ENCODE results near the gene DARS1. TPM values are rescaled to one million over a fixed set of nuclear protein-coding genes. Genes with fewer than 3 reads are reported as not detected.

Gene DARS1
- polyA plus RNA-seq, 1 of the 3 experiments (the other 2 are of a cell fraction), result 52.2 TPM

- DNase-seq, result no peak
- ChIA-PET CTCF (interaction anchor here (1.1 to 1.2 kb wide), 5 partner anchors 17 to 381 kb away, joined by 3 to 4 read pairs (median 4); no protein-coding TSS in a partner anchor), POLR2A (interaction anchor here (0.6 kb wide), 1 partner anchor 277 kb away, joined by 3 read pairs; no protein-coding TSS in a partner anchor)
These were observed 19.5 kb upstream of the DARS1 start for GRCh38 chr2:136004965-136005364.

GRCh38 chr2:136001131-136001530 is 15.7 kb upstream of the DARS1 start:
- 62% methylated on average over 1 of the region's 1 CpG for WGBS (ENCODE audit: low lambda C conversion rate)
- Histone ChIP-seq H4K20me1 (ENCODE audit: insufficient read depth) (no peaks in the 10 kb centered on the region), H3F3A (replicated peaks; ENCODE audit: insufficient read depth) (no peaks in the 10 kb centered on the region), H3K79me2 (ENCODE audit: insufficient read depth) (no peaks in the 10 kb centered on the region), H3K36me3 (replicated peaks in 1 of 2; ENCODE audit: control insufficient read depth in 1 of 2, insufficient read depth in 2 of 2, low read length in 1 of 2) (no peaks in the 10 kb centered on the region), H3K4me1 (ENCODE audit: control insufficient read depth in 1 of 2, insufficient read depth in 2 of 2, low read depth in 1 of 2, low read length in 1 of 2) (peaks cover 0 to 7% of the 10 kb centered on the region in 2 experiments; a peak in 1 of 4 replicates), H3K9ac (no peak overlapping the region), H3K4me2 (no peak overlapping the region), H3K27me3 (ENCODE audit: insufficient read depth) (no peaks in the 10 kb centered on the region), H3K9me2 (no peaks in the 10 kb centered on the region), H2AFZ (ENCODE audit: low read depth) (no peak overlapping the region), H3K4me3 (ENCODE audit: low read depth in 2 of 2, low read length in 1 of 2) (no peak overlapping the region), H3K27ac (ENCODE audit: low read depth in 2 of 2, low read length in 1 of 2) (no peak overlapping the region), H3K9me3 (no peaks in the 10 kb centered on the region)
- ChIA-PET POLR2A (no interaction called here), CTCF (no interaction called here)
- DNase-seq, result no peak
- TF ChIP-seq USF2 (IDR thresholded peaks at IDR 0.05; ENCODE audit: borderline replicate concordance, low read depth, low read length) (no peak), PBX3 (IDR thresholded peaks at IDR 0.05) (no peak), RXRA (IDR thresholded peaks at IDR 0.05; ENCODE audit: borderline replicate concordance, low read depth) (no peak), MXI1 (IDR thresholded peaks at IDR 0.05; ENCODE audit: low read depth, low read length) (no peak), FOXJ3 (CRISPR knock-in tag; IDR thresholded peaks at IDR 0.05) (no peak), EZH2phosphoT487 (IDR thresholded peaks at IDR 0.05; ENCODE audit: borderline replicate concordance, low read depth) (no peak), RCOR1 (IDR thresholded peaks at IDR 0.05; ENCODE audit: low read length) (no peak), MAX (IDR thresholded peaks at IDR 0.05; ENCODE audit: low read depth) (no peak), IRF3 (IDR thresholded peaks at IDR 0.05; ENCODE audit: low read depth, low read length) (no peak), MEF2A (IDR thresholded peaks at IDR 0.05; ENCODE audit: borderline replicate concordance, low read depth) (no peak), SMC3 (IDR thresholded peaks at IDR 0.05; ENCODE audit: low read depth, low read length) (no peak)

More at GRCh38 chr2:136004965-136005364, 19.5 kb upstream of the DARS1 start:
- peaks cover 0 to 4% of the 10 kb centered on the region in 2 experiments; a peak in 1 of 4 replicates for H3K4me1 ChIP-seq (ENCODE audit: control insufficient read depth in 1 of 2, insufficient read depth in 2 of 2, low read depth in 1 of 2, low read length in 1 of 2)
- no peaks in the 10 kb centered on the region for H3F3A ChIP-seq (replicated peaks; ENCODE audit: insufficient read depth)
- no peaks in the 10 kb centered on the region for H3K36me3 ChIP-seq (replicated peaks in 1 of 2; ENCODE audit: control insufficient read depth in 1 of 2, insufficient read depth in 2 of 2, low read length in 1 of 2)
- H3K27me3 ChIP-seq (ENCODE audit: insufficient read depth), result no peaks in the 10 kb centered on the region
- 55% methylated on average over 3 of the region's 3 CpGs for WGBS (ENCODE audit: low lambda C conversion rate)
- TF ChIP-seq RXRA (IDR thresholded peaks at IDR 0.05; ENCODE audit: borderline replicate concordance, low read depth) (no peak), ELF1 (IDR thresholded peaks at IDR 0.05) (no peak), USF1 (IDR thresholded peaks at IDR 0.05; ENCODE audit: borderline replicate concordance, low read depth) (no peak), IRF3 (IDR thresholded peaks at IDR 0.05; ENCODE audit: low read depth, low read length) (no peak), RAD21 (IDR thresholded peaks at IDR 0.05; ENCODE audit: low read length) (no peak), EZH2phosphoT487 (IDR thresholded peaks at IDR 0.05; ENCODE audit: borderline replicate concordance, low read depth) (no peak), EP300 (IDR thresholded peaks at IDR 0.05; ENCODE audit: borderline replicate concordance in 1 of 2, low read depth in 1 of 2, low read length in 1 of 2) (no peak)
- no peaks in the 10 kb centered on the region for H4K20me1 ChIP-seq (ENCODE audit: insufficient read depth)
- no peak overlapping the region for H3K4me3 ChIP-seq (ENCODE audit: low read depth in 2 of 2, low read length in 1 of 2)
- H2AFZ ChIP-seq (ENCODE audit: low read depth), result no peak overlapping the region
- no peak overlapping the region for H3K27ac ChIP-seq (ENCODE audit: low read depth in 2 of 2, low read length in 1 of 2)
- no peaks in the 10 kb centered on the region for H3K79me2 ChIP-seq (ENCODE audit: insufficient read depth)
- no peaks in the 10 kb centered on the region for H3K9me3 ChIP-seq
- no peak overlapping the region for H3K4me2 ChIP-seq
- no peak overlapping the region for H3K9ac ChIP-seq
- H3K9me2 ChIP-seq, result no peaks in the 10 kb centered on the region

Measured in SK-N-SH (cell line).